Activated T-cell treated with anti-CD3 and anti-CD28 coated beads, Interleukin-2, amount 50 U/mL, for 48 hours (primary cell): ENCODE measurements around the gene ANO3.
A peak's percentile ranks its signal among the peaks of the same experiment; 100 is the strongest.

Source experiments
- DNase-seq, 2 experiments: peaks; one replicate each; pipeline ENCODE4 v3.0.0-alpha.2; 2020

Gene ANO3

GRCh38 chr11:26649884-26650283, 318.0 kb downstream of the ANO3 start:
- DNase-seq: peak; percentile 19 to 26

GRCh38 chr11:26651916-26652315, 320.0 kb downstream of the ANO3 start:
- no peak for DNase-seq

GRCh38 chr11:26655287-26655686, 323.4 kb downstream of the ANO3 start:
- DNase-seq: no peak

GRCh38 chr11:26662916-26663315, 331.0 kb downstream of the ANO3 start:
- DNase-seq: no peak

GRCh38 chr11:26665036-26665435, 333.1 kb downstream of the ANO3 start:
- DNase-seq: no peak

GRCh38 chr11:26665946-26666345, 334.0 kb downstream of the ANO3 start:
- DNase-seq: no peak

- DNase-seq: no peak
Observed at GRCh38 chr11:26675233-26675928, 343.5 kb downstream of the ANO3 start.

GRCh38 chr11:26676641-26677040, 344.7 kb downstream of the ANO3 start:
- no peak for DNase-seq

GRCh38 chr11:26677566-26677965, 345.6 kb downstream of the ANO3 start:
- DNase-seq: no peak

GRCh38 chr11:26687351-26687750, 355.4 kb downstream of the ANO3 start:
- no peak for DNase-seq

GRCh38 chr11:26688701-26689100, 356.8 kb downstream of the ANO3 start:
- no peak for DNase-seq

GRCh38 chr11:26696330-26696729, 364.4 kb downstream of the ANO3 start:
- DNase-seq: no peak

- DNase-seq: no peak
Observed at GRCh38 chr11:26698224-26698623, 366.3 kb downstream of the ANO3 start.

GRCh38 chr11:26700574-26701235, 368.8 kb downstream of the ANO3 start:
- no peak for DNase-seq

- no peak for DNase-seq
Observed at GRCh38 chr11:26702406-26702805, 370.5 kb downstream of the ANO3 start.

- no peak for DNase-seq
Observed at GRCh38 chr11:26703411-26704191, 371.7 kb downstream of the ANO3 start.

GRCh38 chr11:26704249-26704648, 372.3 kb downstream of the ANO3 start:
- no peak for DNase-seq

- no peak for DNase-seq
Observed at GRCh38 chr11:26706181-26706580, 374.3 kb downstream of the ANO3 start.

GRCh38 chr11:26708736-26709456, 377.0 kb downstream of the ANO3 start:
- DNase-seq: no peak

- no peak for DNase-seq
Observed at GRCh38 chr11:26710489-26710888, 378.6 kb downstream of the ANO3 start.

GRCh38 chr11:26712497-26712896, 380.6 kb downstream of the ANO3 start:
- no peak for DNase-seq
